Measurements from ENCODE around the gene FGD6.

GRCh38 chr12:95228617-95229016, 11.3 kb upstream of the FGD6 start:
- TF ChIP-seq POLR2A (IDR thresholded peaks at IDR 0.05; ENCODE audit: low read depth, low read length) (no peak), CTCF (conservative IDR thresholded peaks at IDR 0.05; ENCODE audit: low read depth, low read length) (no peak), CEBPB (IDR thresholded peaks at IDR 0.05; ENCODE audit: low read depth, low read length) (no peak), MAZ (IDR thresholded peaks at IDR 0.05; ENCODE audit: borderline replicate concordance, low read depth, low read length) (no peak), RFX5 (IDR thresholded peaks at IDR 0.05; ENCODE audit: low read depth, low read length) (no peak), NFE2L2 (IDR thresholded peaks at IDR 0.05; ENCODE audit: low read depth, low read length) (no peak), SMC3 (IDR thresholded peaks at IDR 0.05; ENCODE audit: low read depth, low read length) (no peak), USF2 (IDR thresholded peaks at IDR 0.05; ENCODE audit: low read depth, low read length) (no peak), MAFK (IDR thresholded peaks at IDR 0.05; ENCODE audit: low read depth, low read length) (no peak), RAD21 (IDR thresholded peaks at IDR 0.05; ENCODE audit: low read length) (no peak)

All from IMR-90 (cell line).